Activated CD8-positive, alpha-beta T cell treated with anti-CD3 and anti-CD28 coated beads for 36 hours (primary cell): ENCODE measurements around the gene RETREG1. TPM values are rescaled to one million over a fixed set of nuclear protein-coding genes. Genes with fewer than 3 reads are reported as not detected.

Experiments
- ATAC-seq: fragments of 200-7000 bp; cut with Tn5 transposase; one replicate; pipeline ENCODE4 v1.10.0; 2021; ENCODE audit warnings: mild to moderate bottlenecking, moderate library complexity
- CTCF ChIA-PET: fragments of 350-600 bp; sonication (Branson Sonifier 250); formaldehyde crosslinking; loops from one replicate; lab custom pipeline; 2021; ENCODE audit warnings: antibody characterized with exemption; lab: Charles Lee
- POLR2A ChIA-PET: fragments of 350-600 bp; sonication (Branson Sonifier 250); formaldehyde crosslinking; loops from one replicate; lab custom pipeline; 2021; ENCODE audit warnings: antibody characterized with exemption; lab: Charles Lee
- DNase-seq: peaks from one replicate; pipeline ENCODE4 v3.0.0-alpha.2; 2020
- H3K27ac Mint-ChIP-seq: one replicate; pipeline ENCODE4 v1.8.0; 2021; ENCODE audit warnings: mild to moderate bottlenecking, mixed read lengths
- H3K27me3 Mint-ChIP-seq: one replicate; pipeline ENCODE4 v1.8.0; 2021; ENCODE audit warnings: mixed read lengths
- H3K36me3 Mint-ChIP-seq: one replicate; pipeline ENCODE4 v1.8.0; 2021; ENCODE audit warnings: low read depth, mixed read lengths
- H3K4me1 Mint-ChIP-seq: one replicate; pipeline ENCODE4 v1.8.0; 2021; ENCODE audit warnings: low read depth, mixed read lengths
- H3K4me3 Mint-ChIP-seq: one replicate; pipeline ENCODE4 v1.8.0; 2021; ENCODE audit warnings: mild to moderate bottlenecking, moderate library complexity, mixed read lengths
- H3K9me3 Mint-ChIP-seq: one replicate; pipeline ENCODE4 v1.8.0; 2021; ENCODE audit warnings: mixed read lengths
- intact Hi-C: fragments of 100-400 bp; cut with micrococcal nuclease; formaldehyde crosslinking; loops from one replicate; pipeline ENCODE4 v1.10.0; 2022
- total RNA-seq, 2 experiments: library from RNA; stranded (reverse); gene quantifications; one replicate each; pipeline ENCODE4 v1.2.3, GENCODE V29; 2021
- TF ChIP-seq, protein P1 (sequence below): fragments of 200-600 bp; IDR thresholded peaks from one replicate; pipeline ENCODE4 v1.8.0; 2022; ENCODE audit warnings: antibody characterized with exemption, mild to moderate bottlenecking

Gene RETREG1
- total RNA-seq, 2 experiments from 2014 or later: 31.7 to 31.9 TPM

DNA sequence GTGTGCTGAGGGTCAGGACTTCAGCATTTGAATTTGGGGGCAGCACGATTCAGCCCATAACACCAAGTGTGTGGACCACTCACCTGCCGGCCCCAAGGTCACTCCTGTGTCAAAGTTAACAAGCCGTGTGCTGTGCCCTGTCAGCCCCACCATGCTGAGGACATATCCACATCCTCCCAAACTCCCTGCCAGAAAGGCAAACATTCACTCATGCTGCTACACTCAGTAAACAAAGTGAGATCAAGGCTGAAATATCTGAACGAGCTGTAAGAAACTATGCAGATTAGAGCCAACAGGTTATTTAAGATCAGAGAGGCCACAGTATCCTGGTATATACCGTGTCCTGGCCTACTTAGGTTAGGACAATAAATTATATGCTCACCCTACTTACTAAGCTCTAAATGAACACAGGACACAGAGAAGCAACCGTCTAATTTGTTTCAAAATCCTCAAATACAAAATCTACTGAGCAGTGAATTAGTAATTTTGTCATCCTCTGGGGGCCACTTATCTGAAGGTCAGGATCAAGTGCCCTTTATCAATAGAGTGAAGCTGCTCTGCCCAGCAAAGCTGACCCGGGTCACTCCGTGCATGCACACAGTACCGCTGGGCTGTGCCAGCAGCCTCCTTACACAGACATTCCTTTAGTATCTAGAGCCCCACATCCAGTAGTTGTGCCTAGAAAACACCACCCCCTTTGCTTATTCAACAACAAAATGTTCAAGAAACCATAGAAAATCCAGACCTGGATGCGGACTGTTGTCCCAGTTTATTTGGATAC is 28.2 kb downstream of the RETREG1 start:
- CTCF ChIA-PET: no interaction called here
- no peak for DNase-seq
- Mint-ChIP-seq H3K4me3 (no peak overlapping the region), H3K27ac (no peak overlapping the region), H3K4me1 (peaks cover 48% of the 10 kb centered on the region), H3K36me3 (peaks cover 45% of the 10 kb centered on the region), H3K9me3 (peaks cover 6% of the 10 kb centered on the region), H3K27me3 (no peaks in the 10 kb centered on the region)
- TF ChIP-seq, protein P1, sequence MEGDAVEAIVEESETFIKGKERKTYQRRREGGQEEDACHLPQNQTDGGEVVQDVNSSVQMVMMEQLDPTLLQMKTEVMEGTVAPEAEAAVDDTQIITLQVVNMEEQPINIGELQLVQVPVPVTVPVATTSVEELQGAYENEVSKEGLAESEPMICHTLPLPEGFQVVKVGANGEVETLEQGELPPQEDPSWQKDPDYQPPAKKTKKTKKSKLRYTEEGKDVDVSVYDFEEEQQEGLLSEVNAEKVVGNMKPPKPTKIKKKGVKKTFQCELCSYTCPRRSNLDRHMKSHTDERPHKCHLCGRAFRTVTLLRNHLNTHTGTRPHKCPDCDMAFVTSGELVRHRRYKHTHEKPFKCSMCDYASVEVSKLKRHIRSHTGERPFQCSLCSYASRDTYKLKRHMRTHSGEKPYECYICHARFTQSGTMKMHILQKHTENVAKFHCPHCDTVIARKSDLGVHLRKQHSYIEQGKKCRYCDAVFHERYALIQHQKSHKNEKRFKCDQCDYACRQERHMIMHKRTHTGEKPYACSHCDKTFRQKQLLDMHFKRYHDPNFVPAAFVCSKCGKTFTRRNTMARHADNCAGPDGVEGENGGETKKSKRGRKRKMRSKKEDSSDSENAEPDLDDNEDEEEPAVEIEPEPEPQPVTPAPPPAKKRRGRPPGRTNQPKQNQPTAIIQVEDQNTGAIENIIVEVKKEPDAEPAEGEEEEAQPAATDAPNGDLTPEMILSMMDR: no peak
- intact Hi-C loops: no loop called here
- POLR2A ChIA-PET: no interaction called here
- no peak for ATAC-seq

DNA sequence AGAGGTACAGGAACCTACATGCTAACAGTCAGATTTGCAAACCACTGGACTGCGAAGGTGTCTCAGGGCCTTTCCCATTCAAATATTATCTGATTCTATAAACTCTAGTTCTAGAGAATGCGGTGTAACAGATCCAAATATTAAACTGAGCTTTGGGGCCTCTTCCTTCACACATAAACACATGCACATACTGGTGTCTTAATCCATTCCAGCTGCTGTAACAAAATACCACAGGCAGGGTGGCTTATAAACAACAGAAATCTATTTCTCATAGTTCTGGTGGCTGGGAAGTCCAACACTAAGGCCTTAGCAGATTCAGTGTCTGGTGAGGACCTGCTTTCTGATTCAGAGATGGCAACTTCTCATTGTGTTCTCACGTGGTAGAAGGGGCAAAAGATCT is 30.2 kb downstream of the RETREG1 start:
- ChIA-PET CTCF (interaction anchor here (1.3 to 2.2 kb wide), 3 partner anchors 10 to 97 kb away, joined by 3 to 16 read pairs (median 3); no protein-coding TSS in a partner anchor), POLR2A (interaction anchor here (1.3 kb wide), 1 partner anchor 28 kb away, joined by 3 read pairs; no protein-coding TSS in a partner anchor)
- DNase-seq: no peak
- Mint-ChIP-seq H3K4me3 (no peak overlapping the region), H3K27me3 (no peaks in the 10 kb centered on the region), H3K9me3 (peaks cover 6% of the 10 kb centered on the region), H3K36me3 (peaks cover 41% of the 10 kb centered on the region), H3K27ac (no peak overlapping the region), H3K4me1 (peaks cover 37% of the 10 kb centered on the region)
- TF ChIP-seq, protein P1: no peak
- intact Hi-C loops: no loop called here
- ATAC-seq: no peak

DNA sequence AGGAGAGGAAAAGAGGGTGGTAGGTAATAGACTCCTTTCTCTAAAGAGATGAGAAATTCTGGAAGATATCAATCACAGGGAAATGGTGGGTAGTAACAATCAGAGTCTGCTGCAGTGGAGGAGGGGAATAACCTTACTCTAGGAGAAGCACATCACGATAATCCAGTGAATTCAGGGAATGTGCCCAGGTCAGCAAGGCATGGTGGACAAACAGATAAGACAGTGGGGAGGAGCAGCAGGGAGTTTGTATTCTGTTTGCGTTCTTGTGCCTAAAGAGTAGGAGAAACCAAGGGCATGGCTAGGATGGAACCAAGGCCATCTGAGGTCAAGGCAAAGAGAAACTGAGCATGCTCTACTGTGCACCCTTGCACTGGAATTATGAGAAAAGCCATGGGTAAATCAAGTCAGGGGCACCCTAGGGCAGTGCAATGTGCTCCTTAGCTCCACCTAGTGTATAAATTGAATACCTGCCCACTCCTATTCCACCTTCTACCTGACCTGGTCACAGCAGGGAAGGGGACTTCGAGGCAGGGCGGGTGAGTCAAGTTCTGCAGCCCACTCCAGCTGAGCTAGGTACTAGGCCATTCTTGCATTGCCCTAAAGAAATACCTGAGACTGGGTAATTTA is 31.6 kb downstream of the RETREG1 start:
- ATAC-seq (peak; percentile 79), DNase-seq (no peak)
- H3K4me1 Mint-ChIP-seq: peaks cover 29% of the 10 kb centered on the region
- ChIA-PET POLR2A (no interaction called here), CTCF (interaction anchor here (0.9 to 2.2 kb wide), 9 partner anchors 9 to 96 kb away, joined by 3 to 16 read pairs (median 3); no protein-coding TSS in a partner anchor)
- intact Hi-C loops: no loop called here
- no peak overlapping the region for H3K27ac Mint-ChIP-seq
- TF ChIP-seq, protein P1: peak; percentile 53
- no peaks in the 10 kb centered on the region for H3K27me3 Mint-ChIP-seq
- peaks cover 6% of the 10 kb centered on the region for H3K9me3 Mint-ChIP-seq
- H3K4me3 Mint-ChIP-seq: no peak overlapping the region
- peaks cover 37% of the 10 kb centered on the region for H3K36me3 Mint-ChIP-seq

DNA sequence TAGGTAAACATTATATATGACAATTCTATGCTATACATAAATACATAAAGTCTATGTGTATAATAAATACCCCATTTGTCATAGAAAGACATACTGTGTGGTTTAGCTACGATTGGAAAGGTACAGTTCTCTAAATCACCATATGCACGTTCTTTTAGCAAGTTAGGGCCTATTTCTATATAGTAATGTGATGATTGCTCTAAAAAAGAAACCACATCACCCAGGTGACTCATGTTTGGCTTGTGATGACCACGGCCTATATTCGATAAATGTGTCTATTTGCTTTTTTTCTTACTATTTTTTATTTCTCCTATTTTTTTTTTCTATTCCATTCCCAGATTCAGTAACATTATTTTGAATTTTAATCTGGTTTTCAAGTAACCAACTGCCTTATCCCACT is 34.7 kb downstream of the RETREG1 start:
- ATAC-seq (no peak), DNase-seq (no peak)
- peaks cover 2% of the 10 kb centered on the region for H3K9me3 Mint-ChIP-seq
- ChIA-PET CTCF (no interaction called here), POLR2A (no interaction called here)
- H3K4me1 Mint-ChIP-seq: peaks cover 35% of the 10 kb centered on the region
- H3K27ac Mint-ChIP-seq: no peak overlapping the region
- peaks cover 17% of the 10 kb centered on the region for H3K36me3 Mint-ChIP-seq
- intact Hi-C loops: no loop called here
- no peak overlapping the region for H3K4me3 Mint-ChIP-seq
- TF ChIP-seq, protein P1: no peak
- H3K27me3 Mint-ChIP-seq: no peaks in the 10 kb centered on the region

DNA sequence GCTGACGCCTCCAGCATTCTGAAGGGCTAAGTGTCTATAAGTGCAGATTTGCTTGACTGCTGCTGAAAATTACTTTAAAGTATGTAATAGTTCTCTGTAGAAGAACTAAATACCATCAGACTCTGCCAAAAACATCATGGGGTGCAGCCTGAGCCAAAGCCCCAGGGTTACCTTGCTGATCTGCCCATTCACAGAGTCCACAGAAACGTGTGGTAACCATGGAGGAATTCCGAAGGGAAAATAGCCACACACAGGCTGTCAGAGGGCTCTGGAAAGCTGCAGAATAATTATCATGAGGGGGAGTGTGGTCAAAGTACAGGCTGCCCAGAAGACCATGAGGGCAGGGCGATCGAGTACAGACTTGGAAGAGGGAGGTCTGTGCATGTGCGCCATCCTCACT is 36.4 kb downstream of the RETREG1 start:
- intact Hi-C loops: no loop called here
- POLR2A ChIA-PET: no interaction called here
- Mint-ChIP-seq H3K9me3 (no peaks in the 10 kb centered on the region), H3K27me3 (no peaks in the 10 kb centered on the region), H3K27ac (no peak overlapping the region), H3K4me1 (peaks cover 29% of the 10 kb centered on the region), H3K36me3 (peaks cover 11% of the 10 kb centered on the region), H3K4me3 (no peak overlapping the region)
- TF ChIP-seq, protein P1: no peak
- DNase-seq (no peak), ATAC-seq (no peak)
- CTCF ChIA-PET: no interaction called here
